AG04449 (cell line): Measurements from ENCODE around the gene NR6A1.

ENCODE experiments used
- CTCF ChIA-PET: fragments of 350-600 bp; formaldehyde crosslinking; extraction: SDS; loops from one replicate; lab custom pipeline; 2021; ENCODE audit warnings: antibody characterized with exemption; lab: Yijun Ruan, JAX
- POLR2A ChIA-PET: fragments of 400-600, 350-600 bp; formaldehyde crosslinking; extraction: SDS; loops from one replicate; lab custom pipeline; 2020; ENCODE audit warnings: antibody characterized with exemption, inconsistent platforms; lab: Yijun Ruan, JAX
- DNase-seq: peaks from one replicate; pipeline ENCODE4 v3.0.0-alpha.2; 2010; ENCODE audit warnings: low read depth, low spot score
- H3K4me3 ChIP-seq: 2 replicates; pipeline ENCODE4 v1.5.1; 2011; ENCODE audit warnings: low read depth, mild to moderate bottlenecking, control low read depth, low read length
- TF ChIP-seq, protein P1 (sequence below): IDR thresholded peaks from one replicate; pipeline ENCODE4 v1.5.1; 2011; ENCODE audit warnings: mild to moderate bottlenecking, moderate library complexity, low read length, control low read depth, inconsistent platforms; ENCODE audit not compliant: insufficient read depth; ENCODE audit errors: missing control alignments

Gene NR6A1

DNA sequence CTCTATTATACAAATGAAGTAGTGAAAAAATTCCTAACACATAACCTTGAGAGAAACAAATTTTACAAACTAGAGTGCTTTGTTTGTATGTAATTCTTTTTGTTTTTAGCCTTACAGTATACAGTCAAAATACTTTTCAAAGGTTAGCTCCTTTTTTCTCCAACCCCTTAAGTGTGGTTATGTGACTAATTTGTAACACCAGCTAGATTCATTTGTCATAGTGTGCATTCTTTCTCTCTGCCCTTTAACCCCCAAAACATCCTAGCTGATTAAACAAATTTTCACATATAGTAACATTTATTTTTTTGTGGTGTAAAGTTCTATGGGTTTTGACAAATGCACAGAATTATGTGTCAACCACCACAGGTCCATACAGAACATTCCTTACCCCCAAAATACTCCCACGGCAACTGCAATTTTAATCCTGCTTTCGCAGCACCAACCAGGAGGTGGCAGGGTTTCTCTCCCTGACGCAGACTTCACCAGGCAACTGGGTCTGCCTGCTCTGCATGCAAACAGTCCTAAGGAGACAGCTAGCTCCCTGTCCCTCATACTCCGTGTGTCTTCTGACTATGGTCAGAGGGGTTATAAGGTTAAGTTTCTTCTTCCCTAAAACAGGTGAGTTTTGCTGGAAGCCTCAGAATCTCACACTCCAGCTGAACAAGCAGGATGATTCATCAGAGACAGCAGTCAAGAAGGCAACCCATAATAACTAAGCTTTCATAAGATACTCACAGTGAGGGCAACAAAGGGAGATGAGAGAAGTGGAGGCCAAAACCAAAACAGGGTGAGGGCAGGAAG is 219.4 kb downstream of the NR6A1 start:
- TF ChIP-seq, protein P1, sequence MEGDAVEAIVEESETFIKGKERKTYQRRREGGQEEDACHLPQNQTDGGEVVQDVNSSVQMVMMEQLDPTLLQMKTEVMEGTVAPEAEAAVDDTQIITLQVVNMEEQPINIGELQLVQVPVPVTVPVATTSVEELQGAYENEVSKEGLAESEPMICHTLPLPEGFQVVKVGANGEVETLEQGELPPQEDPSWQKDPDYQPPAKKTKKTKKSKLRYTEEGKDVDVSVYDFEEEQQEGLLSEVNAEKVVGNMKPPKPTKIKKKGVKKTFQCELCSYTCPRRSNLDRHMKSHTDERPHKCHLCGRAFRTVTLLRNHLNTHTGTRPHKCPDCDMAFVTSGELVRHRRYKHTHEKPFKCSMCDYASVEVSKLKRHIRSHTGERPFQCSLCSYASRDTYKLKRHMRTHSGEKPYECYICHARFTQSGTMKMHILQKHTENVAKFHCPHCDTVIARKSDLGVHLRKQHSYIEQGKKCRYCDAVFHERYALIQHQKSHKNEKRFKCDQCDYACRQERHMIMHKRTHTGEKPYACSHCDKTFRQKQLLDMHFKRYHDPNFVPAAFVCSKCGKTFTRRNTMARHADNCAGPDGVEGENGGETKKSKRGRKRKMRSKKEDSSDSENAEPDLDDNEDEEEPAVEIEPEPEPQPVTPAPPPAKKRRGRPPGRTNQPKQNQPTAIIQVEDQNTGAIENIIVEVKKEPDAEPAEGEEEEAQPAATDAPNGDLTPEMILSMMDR = peak; percentile 78
- CTCF ChIA-PET = interaction anchor here (0.7 to 14.2 kb wide), 38 partner anchors 8 to 301 kb away, joined by 3 to 206 read pairs (median 5); partner anchors contain the start of genes NR6A1 and WDR38
- no peak for DNase-seq
- H3K4me3 ChIP-seq = no peak overlapping the region
- POLR2A ChIA-PET = interaction anchor here (0.6 to 0.7 kb wide), 2 partner anchors 109 to 198 kb away, joined by 3 to 4 read pairs; no protein-coding TSS in a partner anchor

DNA sequence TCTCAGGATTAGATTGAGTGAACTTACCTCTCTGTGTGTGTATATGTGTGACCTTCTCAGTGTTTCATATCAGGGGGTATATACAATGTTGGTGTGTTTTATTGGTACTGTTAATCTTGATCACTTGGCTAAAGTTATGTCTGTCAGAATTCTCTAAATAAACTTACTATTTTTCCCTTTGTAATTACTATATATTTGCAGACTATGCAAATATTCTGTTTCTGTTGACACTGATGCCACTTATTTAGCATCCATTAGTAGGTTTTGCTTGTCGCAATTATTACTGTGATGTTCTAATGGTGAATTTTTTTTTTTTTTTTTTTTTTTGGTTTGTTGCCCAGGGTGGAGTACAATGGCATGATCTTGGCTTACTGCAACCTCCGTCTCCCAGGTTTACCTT is 221.0 kb downstream of the NR6A1 start:
- TF ChIP-seq, protein P1 = no peak
- no peak overlapping the region for H3K4me3 ChIP-seq
- ChIA-PET CTCF (interaction anchor here (1.0 to 14.2 kb wide), 7 partner anchors 13 to 221 kb away, joined by 4 to 206 read pairs (median 7); partner anchors contain the start of genes NR6A1 and PSMB7), POLR2A (no interaction called here)
- no peak for DNase-seq

DNA sequence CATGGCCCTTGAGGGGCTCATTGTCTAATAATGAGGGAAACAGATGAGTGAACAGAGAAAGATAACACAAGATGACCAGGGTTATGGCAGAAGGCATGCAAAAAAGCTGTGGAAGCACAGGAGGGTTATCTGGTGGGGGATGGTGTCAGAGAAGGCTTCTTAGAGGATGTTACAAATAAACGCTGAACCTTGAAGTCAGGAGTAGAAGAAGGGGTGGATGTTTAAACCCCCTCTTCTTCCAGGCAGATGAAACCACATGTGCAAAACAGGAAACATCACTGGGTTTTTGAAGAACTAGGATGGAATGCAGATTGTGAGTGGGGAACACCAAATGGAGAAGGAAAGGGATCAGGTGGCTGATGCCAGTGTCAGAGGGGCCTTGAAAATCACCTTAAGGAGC is 222.1 kb downstream of the NR6A1 start:
- TF ChIP-seq, protein P1 = no peak
- ChIA-PET CTCF (interaction anchor here (0.9 to 14.2 kb wide), 3 partner anchors 12 to 135 kb away, joined by 3 to 206 read pairs (median 7); partner anchors contain the start of gene PSMB7), POLR2A (no interaction called here)
- DNase-seq = no peak
- H3K4me3 ChIP-seq = no peak overlapping the region

DNA sequence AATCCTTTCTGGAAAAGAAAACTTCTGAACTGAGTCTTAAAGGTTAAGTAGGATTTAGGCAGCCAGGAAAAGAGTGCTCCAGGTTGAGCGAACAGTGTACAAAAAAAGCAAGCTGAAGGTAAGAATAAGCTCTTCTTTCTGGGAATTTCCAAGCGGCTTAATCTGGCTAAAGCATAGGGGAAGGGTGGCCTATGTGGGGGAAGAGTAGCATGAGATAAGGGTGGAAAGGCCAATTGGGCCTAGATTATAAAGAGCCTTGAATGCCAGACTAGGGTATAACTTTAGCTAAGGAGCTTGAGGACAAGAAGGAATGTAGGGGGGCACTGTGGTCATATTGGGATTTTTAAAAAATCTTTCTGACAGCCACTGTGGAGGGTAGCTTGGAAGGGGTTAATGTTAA is 226.6 kb downstream of the NR6A1 start:
- CTCF ChIA-PET = interaction anchor here (0.8 to 14.2 kb wide), 3 partner anchors 7 to 72 kb away, joined by 3 to 206 read pairs (median 9); no protein-coding TSS in a partner anchor
- POLR2A ChIA-PET = no interaction called here
- TF ChIP-seq, protein P1 = no peak
- H3K4me3 ChIP-seq = no peak overlapping the region
- no peak for DNase-seq

DNA sequence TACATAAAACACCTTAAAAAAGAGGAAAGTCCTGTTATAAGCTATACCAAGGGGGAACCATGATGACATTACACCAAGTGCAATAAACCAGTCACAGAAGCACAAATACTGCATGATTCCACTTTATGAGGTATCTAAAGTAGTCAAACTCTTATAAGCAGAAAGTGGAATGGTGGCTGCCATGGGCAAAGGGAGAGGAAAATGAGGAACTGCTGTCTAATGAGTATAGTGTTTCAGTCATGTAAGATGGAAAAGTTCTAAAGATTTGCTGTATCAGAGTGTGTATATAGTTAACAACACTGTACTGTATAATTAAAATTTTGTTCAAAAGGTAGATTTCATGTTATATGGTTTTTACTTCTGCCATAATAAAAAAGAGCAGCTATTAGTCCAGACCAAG is 229.3 kb downstream of the NR6A1 start:
- CTCF ChIA-PET = interaction anchor here (1.0 to 10.9 kb wide), 2 partner anchors 8 to 9 kb away, joined by 3 to 206 read pairs; no protein-coding TSS in a partner anchor

More for the DNA sequence above, 229.3 kb downstream of the NR6A1 start:
- H3K4me3 ChIP-seq = no peak overlapping the region
- TF ChIP-seq, protein P1 = no peak
- POLR2A ChIA-PET = no interaction called here
- DNase-seq = no peak
